Neural cell (in vitro differentiated cells): ENCODE data around the gene HS1BP3. TPM values are rescaled to one million over a fixed set of nuclear protein-coding genes. Genes with fewer than 3 reads are reported as not detected.

ENCODE experiments used
- H2AFZ ChIP-seq: fragments of 200-600, 300-800 bp; sonication (generic), shearing (Covaris generic); 2 replicates; pipeline ENCODE4 v1.6.0; 2014; ENCODE audit warnings: low read depth, mild to moderate bottlenecking, antibody characterized with exemption, low read length, moderate library complexity
- H3F3A ChIP-seq: fragments of 200-600 bp; shearing (Covaris generic); 2 replicates; pipeline ENCODE4 v1.6.1; 2016; ENCODE audit warnings: mild to moderate bottlenecking, moderate library complexity, mixed read lengths, antibody characterized with exemption, low read length; ENCODE audit not compliant: insufficient read depth, poor library complexity, severe bottlenecking
- H3K27ac ChIP-seq: fragments of 200-600, 300-800 bp; sonication (generic), shearing (Covaris generic); 2 replicates; pipeline ENCODE4 v1.5.1; 2014; ENCODE audit warnings: mild to moderate bottlenecking, low read length, moderate library complexity
- H3K27me3 ChIP-seq: fragments of 300-800, 200-600 bp; sonication (generic), shearing (Covaris generic); 2 replicates; pipeline ENCODE4 v1.6.0; 2014; ENCODE audit warnings: mild to moderate bottlenecking, low read depth, low read length, moderate library complexity; ENCODE audit not compliant: insufficient read depth
- H3K36me3 ChIP-seq: fragments of 300-800, 200-600 bp; sonication (generic), shearing (Covaris generic); 2 replicates; pipeline ENCODE4 v1.5.1; 2014; ENCODE audit warnings: mild to moderate bottlenecking, antibody characterized with exemption, low read length, moderate library complexity; ENCODE audit not compliant: insufficient read depth
- H3K4me2 ChIP-seq: fragments of 300-800, 200-600 bp; sonication (generic), shearing (Covaris generic); 2 replicates; pipeline ENCODE4 v1.6.0; 2014; ENCODE audit warnings: mild to moderate bottlenecking, low read length
- H3K4me3 ChIP-seq: fragments of 300-800, 200-600 bp; sonication (generic), shearing (Covaris generic); 2 replicates; pipeline ENCODE4 v1.5.1; 2014; ENCODE audit warnings: mild to moderate bottlenecking, low read length, moderate library complexity
- H3K79me2 ChIP-seq: fragments of 200-600 bp; shearing (Covaris generic); replicated peaks from 2 replicates; pipeline ENCODE4 v1.6.0; 2014; ENCODE audit warnings: mild to moderate bottlenecking, low read length, moderate library complexity; ENCODE audit not compliant: insufficient read depth
- H3K9ac ChIP-seq: fragments of 300-800, 200-600 bp; sonication (generic), shearing (Covaris generic); 2 replicates; pipeline ENCODE4 v1.6.1; 2016; ENCODE audit warnings: mild to moderate bottlenecking, low read length, mixed read lengths
- H3K9me2 ChIP-seq: fragments of 200-600 bp; shearing (Covaris generic); 2 replicates; pipeline ENCODE4 v1.6.1; 2016; ENCODE audit warnings: mild to moderate bottlenecking, low read length, mixed read lengths; ENCODE audit not compliant: insufficient read depth
- H3K9me3 ChIP-seq: fragments of 200-600, 300-800 bp; sonication (generic), shearing (Covaris generic); 2 replicates; pipeline ENCODE4 v1.6.1; 2016; ENCODE audit warnings: mild to moderate bottlenecking, mixed run types, low read length, moderate library complexity, mixed read lengths
- H4K20me1 ChIP-seq: fragments of 200-600 bp; shearing (Covaris generic); 2 replicates; pipeline ENCODE4 v1.6.1; 2016; ENCODE audit warnings: mild to moderate bottlenecking, mixed run types; ENCODE audit not compliant: insufficient read depth
- EP300 ChIP-seq: fragments of 450-650 bp; conservative IDR thresholded peaks from 2 replicates; pipeline ENCODE4 v1.6.1; 2014; ENCODE audit warnings: antibody characterized with exemption, mild to moderate bottlenecking, moderate library complexity; ENCODE audit not compliant: poor library complexity, severe bottlenecking
- EZH2 ChIP-seq: fragments of 200-600, 300-800 bp; shearing (Covaris generic), sonication (generic); IDR thresholded peaks from 2 replicates; pipeline ENCODE4 v1.6.1; 2014; ENCODE audit warnings: antibody characterized with exemption, low read length, borderline replicate concordance, mild to moderate bottlenecking; ENCODE audit not compliant: insufficient read depth, poor library complexity, severe bottlenecking
- MXI1 ChIP-seq: fragments of 450-650 bp; conservative IDR thresholded peaks from 2 replicates; pipeline ENCODE4 v1.6.1; 2014; ENCODE audit warnings: antibody characterized with exemption, mild to moderate bottlenecking; ENCODE audit not compliant: poor library complexity, severe bottlenecking
- POLR2AphosphoS5 ChIP-seq: IDR thresholded peaks from 2 replicates; pipeline ENCODE4 v1.6.1; 2012
- RAD21 ChIP-seq: fragments of 450-650 bp; conservative IDR thresholded peaks from 2 replicates; pipeline ENCODE4 v1.6.1; 2014; ENCODE audit warnings: antibody characterized with exemption, mild to moderate bottlenecking, moderate library complexity
- SMC3 ChIP-seq: fragments of 450-650 bp; conservative IDR thresholded peaks from 2 replicates; pipeline ENCODE4 v1.6.1; 2014; ENCODE audit warnings: antibody characterized with exemption, mild to moderate bottlenecking, moderate library complexity; ENCODE audit not compliant: poor library complexity
- TAF1 ChIP-seq: IDR thresholded peaks from 2 replicates; pipeline ENCODE4 v1.6.1; 2012; ENCODE audit warnings: low read depth
- polyA plus RNA-seq: library from polyadenylated mRNA; depleted of rRNA; stranded (reverse); fragments of >200 nt; gene quantifications from 2 replicates; pipeline ENCODE4 v1.2.3, GENCODE V29; 2014
- TF ChIP-seq, protein P1 (sequence below): IDR thresholded peaks from 2 replicates; pipeline ENCODE4 v1.6.1; 2012; ENCODE audit warnings: borderline replicate concordance
- TF ChIP-seq, protein P2 (sequence below): fragments of 450-650 bp; IDR thresholded peaks from 2 replicates; pipeline ENCODE4 v1.5.1; 2014; ENCODE audit warnings: antibody characterized with exemption, mild to moderate bottlenecking, moderate library complexity; ENCODE audit not compliant: poor library complexity, severe bottlenecking

Gene HS1BP3
- polyA plus RNA-seq, 1 donor from 2014 or later, result 8.9 TPM

DNA sequence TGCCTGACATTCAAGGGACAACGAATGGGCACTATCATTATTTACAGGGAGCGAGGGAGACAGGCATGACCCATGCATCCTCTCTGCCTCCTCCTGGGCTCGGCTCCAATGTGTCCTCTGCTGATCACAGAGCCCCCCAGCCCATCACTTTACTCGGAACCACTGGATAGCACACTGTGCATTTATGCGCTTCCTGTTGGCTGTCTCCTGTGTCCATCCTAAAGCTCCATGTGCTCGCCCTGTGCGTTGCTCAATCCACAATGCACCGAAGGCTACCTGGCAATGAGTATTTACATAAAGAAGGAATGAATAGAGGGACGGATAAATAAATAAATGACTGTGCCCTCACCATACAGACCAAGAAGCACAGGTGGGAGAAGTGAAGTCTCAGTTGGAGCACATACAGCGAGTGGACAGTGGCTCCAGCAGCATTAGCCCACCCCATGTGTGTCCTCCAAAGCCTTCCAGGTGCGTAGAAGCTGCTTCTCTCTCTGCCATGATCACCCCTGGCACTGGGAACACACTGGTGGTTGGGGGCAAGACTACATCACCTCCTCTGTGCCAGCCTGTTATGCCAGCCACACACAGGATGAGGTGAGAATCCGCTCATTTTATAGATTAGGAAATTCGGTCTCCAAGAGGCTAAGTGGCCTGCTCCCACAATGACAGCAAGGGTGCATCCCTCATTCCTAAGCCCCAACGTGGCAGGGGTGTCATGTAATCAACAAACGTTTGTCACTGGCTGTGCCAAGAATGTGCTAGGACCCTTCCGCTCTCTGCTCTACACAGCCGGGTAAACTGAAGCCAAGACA is 13.7 kb upstream of the HS1BP3 start:
- H3K9me3 ChIP-seq, result no peaks in the 10 kb centered on the region
- H3K9ac ChIP-seq, result no peak overlapping the region
- H3K9me2 ChIP-seq, result no peaks in the 10 kb centered on the region
- H4K20me1 ChIP-seq, result no peaks in the 10 kb centered on the region
- H3K36me3 ChIP-seq, result no peaks in the 10 kb centered on the region
- no peaks in the 10 kb centered on the region for H3K79me2 ChIP-seq
- H3K27me3 ChIP-seq, result peaks cover 88% of the 10 kb centered on the region
- H3F3A ChIP-seq, result no peaks in the 10 kb centered on the region
- H3K27ac ChIP-seq, result no peak overlapping the region
- no peak overlapping the region for H2AFZ ChIP-seq
- H3K4me2 ChIP-seq, result no peak overlapping the region
- no peak overlapping the region for H3K4me3 ChIP-seq
- TF ChIP-seq SMC3, result no peak
- TF ChIP-seq POLR2AphosphoS5, result no peak
- no peak for TF ChIP-seq RAD21
- TF ChIP-seq MXI1, result no peak
- TF ChIP-seq EZH2, result no peak
- TF ChIP-seq TAF1, result no peak
- TF ChIP-seq, protein P1, sequence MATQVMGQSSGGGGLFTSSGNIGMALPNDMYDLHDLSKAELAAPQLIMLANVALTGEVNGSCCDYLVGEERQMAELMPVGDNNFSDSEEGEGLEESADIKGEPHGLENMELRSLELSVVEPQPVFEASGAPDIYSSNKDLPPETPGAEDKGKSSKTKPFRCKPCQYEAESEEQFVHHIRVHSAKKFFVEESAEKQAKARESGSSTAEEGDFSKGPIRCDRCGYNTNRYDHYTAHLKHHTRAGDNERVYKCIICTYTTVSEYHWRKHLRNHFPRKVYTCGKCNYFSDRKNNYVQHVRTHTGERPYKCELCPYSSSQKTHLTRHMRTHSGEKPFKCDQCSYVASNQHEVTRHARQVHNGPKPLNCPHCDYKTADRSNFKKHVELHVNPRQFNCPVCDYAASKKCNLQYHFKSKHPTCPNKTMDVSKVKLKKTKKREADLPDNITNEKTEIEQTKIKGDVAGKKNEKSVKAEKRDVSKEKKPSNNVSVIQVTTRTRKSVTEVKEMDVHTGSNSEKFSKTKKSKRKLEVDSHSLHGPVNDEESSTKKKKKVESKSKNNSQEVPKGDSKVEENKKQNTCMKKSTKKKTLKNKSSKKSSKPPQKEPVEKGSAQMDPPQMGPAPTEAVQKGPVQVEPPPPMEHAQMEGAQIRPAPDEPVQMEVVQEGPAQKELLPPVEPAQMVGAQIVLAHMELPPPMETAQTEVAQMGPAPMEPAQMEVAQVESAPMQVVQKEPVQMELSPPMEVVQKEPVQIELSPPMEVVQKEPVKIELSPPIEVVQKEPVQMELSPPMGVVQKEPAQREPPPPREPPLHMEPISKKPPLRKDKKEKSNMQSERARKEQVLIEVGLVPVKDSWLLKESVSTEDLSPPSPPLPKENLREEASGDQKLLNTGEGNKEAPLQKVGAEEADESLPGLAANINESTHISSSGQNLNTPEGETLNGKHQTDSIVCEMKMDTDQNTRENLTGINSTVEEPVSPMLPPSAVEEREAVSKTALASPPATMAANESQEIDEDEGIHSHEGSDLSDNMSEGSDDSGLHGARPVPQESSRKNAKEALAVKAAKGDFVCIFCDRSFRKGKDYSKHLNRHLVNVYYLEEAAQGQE, result no peak
- TF ChIP-seq EP300, result no peak
- TF ChIP-seq, protein P2, sequence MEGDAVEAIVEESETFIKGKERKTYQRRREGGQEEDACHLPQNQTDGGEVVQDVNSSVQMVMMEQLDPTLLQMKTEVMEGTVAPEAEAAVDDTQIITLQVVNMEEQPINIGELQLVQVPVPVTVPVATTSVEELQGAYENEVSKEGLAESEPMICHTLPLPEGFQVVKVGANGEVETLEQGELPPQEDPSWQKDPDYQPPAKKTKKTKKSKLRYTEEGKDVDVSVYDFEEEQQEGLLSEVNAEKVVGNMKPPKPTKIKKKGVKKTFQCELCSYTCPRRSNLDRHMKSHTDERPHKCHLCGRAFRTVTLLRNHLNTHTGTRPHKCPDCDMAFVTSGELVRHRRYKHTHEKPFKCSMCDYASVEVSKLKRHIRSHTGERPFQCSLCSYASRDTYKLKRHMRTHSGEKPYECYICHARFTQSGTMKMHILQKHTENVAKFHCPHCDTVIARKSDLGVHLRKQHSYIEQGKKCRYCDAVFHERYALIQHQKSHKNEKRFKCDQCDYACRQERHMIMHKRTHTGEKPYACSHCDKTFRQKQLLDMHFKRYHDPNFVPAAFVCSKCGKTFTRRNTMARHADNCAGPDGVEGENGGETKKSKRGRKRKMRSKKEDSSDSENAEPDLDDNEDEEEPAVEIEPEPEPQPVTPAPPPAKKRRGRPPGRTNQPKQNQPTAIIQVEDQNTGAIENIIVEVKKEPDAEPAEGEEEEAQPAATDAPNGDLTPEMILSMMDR, result no peak

DNA sequence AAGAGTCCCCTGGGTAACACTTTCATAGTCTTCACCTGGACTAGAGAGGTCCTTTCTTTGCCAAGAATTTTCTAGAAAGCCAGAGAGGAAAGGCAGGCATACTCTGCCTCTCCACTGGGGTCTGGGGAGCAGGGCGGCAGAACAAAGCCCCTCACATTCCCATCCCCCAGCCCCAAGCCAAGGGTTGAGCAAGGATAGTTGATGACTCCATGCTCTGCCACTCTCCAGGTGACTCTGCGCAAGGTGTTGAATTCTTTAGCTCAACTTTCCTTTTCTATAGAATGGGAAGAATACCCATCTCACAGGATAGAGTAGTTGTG is 13.1 kb upstream of the HS1BP3 start:
- no peaks in the 10 kb centered on the region for H3K79me2 ChIP-seq
- peaks cover 88% of the 10 kb centered on the region for H3K27me3 ChIP-seq
- H4K20me1 ChIP-seq, result no peaks in the 10 kb centered on the region
- no peak overlapping the region for H3K4me3 ChIP-seq
- H3K36me3 ChIP-seq, result no peaks in the 10 kb centered on the region
- TF ChIP-seq RAD21 (no peak), EP300 (no peak), SMC3 (no peak), EZH2 (no peak), POLR2AphosphoS5 (no peak), MXI1 (no peak), TAF1 (no peak)
- TF ChIP-seq, protein P2, result no peak
- TF ChIP-seq, protein P1, result no peak
- H3K27ac ChIP-seq, result no peak overlapping the region
- H3K4me2 ChIP-seq, result no peak overlapping the region
- no peaks in the 10 kb centered on the region for H3K9me3 ChIP-seq
- no peak overlapping the region for H2AFZ ChIP-seq
- H3F3A ChIP-seq, result no peaks in the 10 kb centered on the region
- H3K9ac ChIP-seq, result no peak overlapping the region
- H3K9me2 ChIP-seq, result no peaks in the 10 kb centered on the region
